Right lobe of liver (tissue), 6 donors: ENCODE measurements around the gene BHMT2. TPM values are rescaled to one million over a fixed set of nuclear protein-coding genes. Genes with fewer than 3 reads are reported as not detected.

ENCODE experiments used
- ATAC-seq, 4 donors: fragments of 200-7000 bp; cut with Tn5 transposase; one replicate each; pipeline ENCODE4 v1.9.1; 2020; ENCODE audit warnings: mild to moderate bottlenecking in 4 of 4, moderate library complexity in 4 of 4
- DNase-seq, 3 donors: peaks; one replicate each; pipeline ENCODE4 v3.0.0-alpha.2; 2020
- H3K27ac ChIP-seq, 3 donors: fragments of 200-600 bp; one replicate each; pipeline ENCODE4 v1.8.0; 2022
- H3K27me3 ChIP-seq, 2 donors: fragments of 200-600 bp; one replicate each; pipeline ENCODE4 v1.8.0; 2022
- H3K36me3 ChIP-seq, 4 donors: fragments of 200-600 bp; sonication (generic) in 1 of 4; one replicate each; pipeline versions ENCODE4 v1.5.1 to v1.8.0; 2017 to 2022; ENCODE audit warnings: control low read depth in 1 of 4
- H3K4me1 ChIP-seq, 4 donors: fragments of 200-600 bp; sonication (generic) in 1 of 4; one replicate each; pipeline versions ENCODE4 v1.5.1 to v1.8.0; 2017 to 2022; ENCODE audit warnings: control low read depth in 1 of 4
- H3K4me3 ChIP-seq, 3 donors: fragments of 200-600 bp; one replicate each; pipeline ENCODE4 v1.8.0; 2022
- H3K9me3 ChIP-seq, 4 donors: fragments of 200-600 bp; sonication (generic) in 1 of 4; one replicate each; pipeline versions ENCODE4 v1.5.1 to v1.8.0; 2017 to 2022; ENCODE audit warnings: control low read depth in 1 of 4
- CTCF ChIP-seq, 4 donors: fragments of 200-600 bp in 3 of 4; fragments of 450-650 bp in 1 of 4; IDR thresholded peaks; one replicate each; pipeline versions ENCODE4 v1.5.1 to v1.8.0; 2016 to 2022; ENCODE audit warnings: antibody characterized with exemption in 4 of 4, mild to moderate bottlenecking in 2 of 4
- POLR2A ChIP-seq: fragments of 450-650 bp; IDR thresholded peaks from one replicate; pipeline ENCODE4 v1.6.1; 2017; ENCODE audit warnings: antibody characterized with exemption, mild to moderate bottlenecking
- WGBS: methylation state at CpG from one replicate; pipeline ENCODE4 v1.1.6; 2018; ENCODE audit warnings: low coverage, low lambda C conversion rate; ENCODE audit not compliant: insufficient coverage; ENCODE audit errors: missing lambda C conversion rate; 5-methylcytosine and 5-hydroxymethylcytosine counted together
- intact Hi-C, 2 donors: fragments of 100-400 bp; cut with DNase I; formaldehyde crosslinking; loops; one replicate each; pipeline versions ENCODE4 v1.11.2 to v1.14.1; 2022
- total RNA-seq, 6 experiments: library from RNA; depleted of rRNA in 2 of 6; stranded (reverse); fragments of >200 nt in 2 of 6; fragmentation: NEBNext Ultra II Directional in 3 of 6; extraction: Animal tissue kit (Norgen Biotek cat#: 25700) in 3 of 6; gene quantifications; one replicate each; pipeline versions ENCODE4 v1.1.0 to v1.2.4, GENCODE V29; 2016 to 2023
- donor health status: DM: no; HTN: yes; CAD: no.
- donor health status: DM: no; HTN: no; CAD: no.
- donor health status: DM: no; HTN: no; CAD: no.
- donor health status: DM: no; HTN: yes; CAD: no.
- donor health status: DM: no; HTN: yes; CAD: no.

The BHMT2 gene
- total RNA-seq, 6 experiments from 2014 or later = 206 to 392 (median 280) TPM

- no peak for ATAC-seq
- H3K4me3 ChIP-seq = no peak overlapping the region
- WGBS = 70% methylated on average over 3 of the region's 3 CpGs
- H3K36me3 ChIP-seq = no peaks in the 10 kb centered on the region
- TF ChIP-seq CTCF (IDR thresholded peaks at IDR 0.05) (no peak), POLR2A (no peak)
- H3K27ac ChIP-seq = peak overlapping the region in 1 of 3 donors; percentile 13
- intact Hi-C loops = no loop called here
- no peak for DNase-seq
- H3K27me3 ChIP-seq = no peaks in the 10 kb centered on the region
- H3K4me1 ChIP-seq = peaks cover 0 to 24% (median 7%) of the 10 kb centered on the region in 4 donors
- no peaks in the 10 kb centered on the region for H3K9me3 ChIP-seq
Measured at GRCh38 chr5:79035237-79035636, 34.3 kb upstream of the BHMT2 start.

GRCh38 chr5:79036769-79037168 is 32.8 kb upstream of the BHMT2 start:
- WGBS = 100% methylated on average over 1 of the region's 2 CpGs
- ATAC-seq (no peak), DNase-seq (no peak)
- H3K4me1 ChIP-seq = peaks cover 0 to 19% (median 6%) of the 10 kb centered on the region in 4 donors
- TF ChIP-seq CTCF (IDR thresholded peaks at IDR 0.05) (no peak), POLR2A (no peak)
- no peaks in the 10 kb centered on the region for H3K9me3 ChIP-seq
- no peak overlapping the region for H3K4me3 ChIP-seq
- H3K36me3 ChIP-seq = no peaks in the 10 kb centered on the region
- H3K27me3 ChIP-seq = no peaks in the 10 kb centered on the region
- intact Hi-C loops = no loop called here
- no peak overlapping the region for H3K27ac ChIP-seq

DNA sequence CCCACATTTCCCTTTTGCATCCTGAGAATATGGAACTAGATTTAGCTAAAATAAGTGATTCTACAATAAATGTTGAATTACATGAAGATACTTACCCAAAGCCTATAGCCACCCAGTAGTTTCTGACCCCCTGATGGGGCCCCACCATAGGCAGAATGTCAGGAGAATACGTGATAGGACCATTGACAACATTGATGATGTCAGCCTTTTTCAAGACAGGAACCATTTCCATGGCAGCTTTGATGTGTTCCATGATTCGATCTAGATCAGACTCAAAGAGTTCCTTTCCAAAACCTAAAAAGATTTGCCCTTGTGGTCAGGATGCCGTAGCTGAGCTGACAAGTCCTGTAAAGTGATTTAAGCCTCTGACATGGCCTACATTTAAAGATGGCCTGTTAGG is 27.4 kb upstream of the BHMT2 start:
- ATAC-seq (no peak), DNase-seq (no peak)
- Histone ChIP-seq H3K9me3 (no peaks in the 10 kb centered on the region), H3K4me1 (no peaks in the 10 kb centered on the region), H3K36me3 (peaks cover 0 to 2% (median 0%) of the 10 kb centered on the region in 4 donors), H3K4me3 (no peak overlapping the region), H3K27me3 (no peaks in the 10 kb centered on the region), H3K27ac (no peak overlapping the region)
- 78% methylated on average over 3 of the region's 3 CpGs for WGBS
- TF ChIP-seq CTCF (IDR thresholded peaks at IDR 0.05) = no peak
- TF ChIP-seq POLR2A = no peak
- intact Hi-C loops = no loop called here

- ATAC-seq (peak in 2 of 4 donors; percentile 43 to 55), DNase-seq (no peak)
- peak overlapping the region in 2 of 3 donors; percentile 40 to 73 for H3K27ac ChIP-seq
- TF ChIP-seq CTCF (IDR thresholded peaks at IDR 0.05) (no peak), POLR2A (no peak)
- 43% methylated on average over 3 of the region's 3 CpGs for WGBS
- no peak overlapping the region for H3K4me3 ChIP-seq
- intact Hi-C loops = no loop called here
- H3K36me3 ChIP-seq = peaks cover 0 to 2% (median 0%) of the 10 kb centered on the region in 4 donors
- no peaks in the 10 kb centered on the region for H3K9me3 ChIP-seq
- peaks cover 0 to 17% (median 10%) of the 10 kb centered on the region in 4 donors for H3K4me1 ChIP-seq
- H3K27me3 ChIP-seq = no peaks in the 10 kb centered on the region
Measured at GRCh38 chr5:79047199-79047598, 22.4 kb upstream of the BHMT2 start.

DNA sequence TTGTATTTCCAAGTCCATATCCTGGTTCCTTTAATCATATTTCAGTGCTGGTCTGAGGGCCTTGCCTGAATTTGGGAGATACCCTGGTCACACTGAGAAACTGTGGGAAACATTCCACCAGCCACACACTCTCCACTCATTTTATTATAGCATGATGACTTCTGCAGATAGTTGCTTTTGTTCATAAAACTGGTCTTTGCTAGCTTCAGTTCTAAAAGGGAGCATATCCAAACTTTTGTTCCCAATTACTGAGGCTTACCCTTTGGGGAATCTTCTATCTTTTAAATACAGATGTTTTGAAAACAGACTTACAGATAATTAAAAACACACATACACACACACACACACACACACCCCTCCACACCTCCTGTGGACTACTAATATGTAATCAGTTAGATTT is 21.1 kb upstream of the BHMT2 start:
- H3K4me1 ChIP-seq = peaks cover 0 to 17% (median 10%) of the 10 kb centered on the region in 4 donors
- peak overlapping the region in 1 of 3 donors; percentile 73 for H3K27ac ChIP-seq
- intact Hi-C loops = no loop called here
- TF ChIP-seq CTCF (IDR thresholded peaks at IDR 0.05) (no peak), POLR2A (no peak)
- H3K4me3 ChIP-seq = no peak overlapping the region
- ATAC-seq (no peak), DNase-seq (no peak)
- H3K9me3 ChIP-seq = no peaks in the 10 kb centered on the region
- H3K36me3 ChIP-seq = peaks cover 0 to 2% (median under 1%) of the 10 kb centered on the region in 4 donors
- no peaks in the 10 kb centered on the region for H3K27me3 ChIP-seq
